Measurements from ENCODE around the gene NRXN3. TPM values are rescaled to one million over a fixed set of nuclear protein-coding genes. Genes with fewer than 3 reads are reported as not detected.
"Not testable (repeated sequence)": the region's sequence is repeated elsewhere in the genome, so short reads cannot be mapped to it uniquely, and the experiment has no call there.

NRXN3 gene
- total and polyA plus RNA-seq, 8 donors, result 0.29 to 41.1 (median 9.1) TPM

GRCh38 chr14:78479127-78479780, 309.1 kb downstream of the NRXN3 start:
- 70 to 74% (median 71%) methylated on average over 5 of the region's 5 CpGs for WGBS, 5 donors
- H3K36me3 ChIP-seq, result no peaks in the 10 kb centered on the region
- H3K4me1 ChIP-seq, result no peaks in the 10 kb centered on the region
- no peak for TF ChIP-seq POLR2AphosphoS5 (IDR thresholded peaks at IDR 0.05)
- TF ChIP-seq, protein P1, sequence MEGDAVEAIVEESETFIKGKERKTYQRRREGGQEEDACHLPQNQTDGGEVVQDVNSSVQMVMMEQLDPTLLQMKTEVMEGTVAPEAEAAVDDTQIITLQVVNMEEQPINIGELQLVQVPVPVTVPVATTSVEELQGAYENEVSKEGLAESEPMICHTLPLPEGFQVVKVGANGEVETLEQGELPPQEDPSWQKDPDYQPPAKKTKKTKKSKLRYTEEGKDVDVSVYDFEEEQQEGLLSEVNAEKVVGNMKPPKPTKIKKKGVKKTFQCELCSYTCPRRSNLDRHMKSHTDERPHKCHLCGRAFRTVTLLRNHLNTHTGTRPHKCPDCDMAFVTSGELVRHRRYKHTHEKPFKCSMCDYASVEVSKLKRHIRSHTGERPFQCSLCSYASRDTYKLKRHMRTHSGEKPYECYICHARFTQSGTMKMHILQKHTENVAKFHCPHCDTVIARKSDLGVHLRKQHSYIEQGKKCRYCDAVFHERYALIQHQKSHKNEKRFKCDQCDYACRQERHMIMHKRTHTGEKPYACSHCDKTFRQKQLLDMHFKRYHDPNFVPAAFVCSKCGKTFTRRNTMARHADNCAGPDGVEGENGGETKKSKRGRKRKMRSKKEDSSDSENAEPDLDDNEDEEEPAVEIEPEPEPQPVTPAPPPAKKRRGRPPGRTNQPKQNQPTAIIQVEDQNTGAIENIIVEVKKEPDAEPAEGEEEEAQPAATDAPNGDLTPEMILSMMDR (IDR thresholded peaks at IDR 0.05), result no peak
- intact Hi-C loops (cut with DNase I; ENCODE audit: low total_unique reads), result no loop called here
- H3K27me3 ChIP-seq, result peaks cover 0 to 5% (median 0%) of the 10 kb centered on the region in 3 donors
- no peaks in the 10 kb centered on the region for H3K9me3 ChIP-seq
- no peak for DNase-seq
- no peak overlapping the region for H3K27ac ChIP-seq
- no peak overlapping the region for H3K4me3 ChIP-seq

GRCh38 chr14:78484028-78484427, 313.9 kb downstream of the NRXN3 start:
- intact Hi-C loops (cut with DNase I; ENCODE audit: low total_unique reads), result no loop called here
- TF ChIP-seq, protein P1 (IDR thresholded peaks at IDR 0.05), result no peak
- TF ChIP-seq POLR2AphosphoS5 (IDR thresholded peaks at IDR 0.05), result no peak
- Histone ChIP-seq H3K4me3 (no peak overlapping the region), H3K27ac (no peak overlapping the region), H3K36me3 (no peaks in the 10 kb centered on the region), H3K27me3 (peaks cover 0 to 5% (median 0%) of the 10 kb centered on the region in 3 donors), H3K9me3 (no peaks in the 10 kb centered on the region), H3K4me1 (no peaks in the 10 kb centered on the region)
- WGBS, 5 donors, result 48 to 78% (median 75%) methylated on average over 2 of the region's 2 CpGs
- DNase-seq, result no peak

GRCh38 chr14:78486081-78486480, 315.9 kb downstream of the NRXN3 start:
- DNase-seq, result no peak
- Histone ChIP-seq H3K27me3 (peaks cover 0 to 5% (median 0%) of the 10 kb centered on the region in 3 donors), H3K27ac (no peak overlapping the region), H3K36me3 (no peaks in the 10 kb centered on the region), H3K4me1 (no peaks in the 10 kb centered on the region), H3K4me3 (no peak overlapping the region), H3K9me3 (no peaks in the 10 kb centered on the region)
- TF ChIP-seq POLR2AphosphoS5 (IDR thresholded peaks at IDR 0.05) (no peak), POLR2A (IDR thresholded peaks at IDR 0.05) (no peak), EP300 (IDR thresholded peaks at IDR 0.05) (no peak)
- TF ChIP-seq, protein P1 (IDR thresholded peaks at IDR 0.05), result no peak
- intact Hi-C loops (cut with DNase I; ENCODE audit: low total_unique reads), result no loop called here

DNA sequence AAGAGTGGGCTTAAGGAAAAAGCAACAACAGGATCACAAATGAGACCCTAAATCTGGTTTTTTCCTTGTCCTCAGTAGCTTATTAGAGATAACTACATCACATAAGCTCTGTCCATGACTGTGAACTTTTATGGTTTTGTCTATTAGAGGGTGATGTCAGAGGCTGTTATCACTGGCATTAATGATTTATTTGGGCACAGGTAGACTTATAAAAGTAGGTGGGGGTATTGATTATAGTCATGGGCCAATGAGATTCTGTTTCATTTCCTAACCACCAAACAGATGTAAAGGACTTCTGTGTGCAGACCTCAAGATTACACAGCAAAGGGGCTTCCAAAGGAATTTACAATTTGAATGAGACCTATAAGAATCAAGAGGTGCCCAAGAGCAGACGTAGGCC, 316.4 kb downstream of the NRXN3 start:
- no peaks in the 10 kb centered on the region for H3K36me3 ChIP-seq
- H3K27me3 ChIP-seq, result peaks cover 0 to 4% (median 0%) of the 10 kb centered on the region in 3 donors
- no peak for TF ChIP-seq EP300 (IDR thresholded peaks at IDR 0.05)
- TF ChIP-seq POLR2AphosphoS5 (IDR thresholded peaks at IDR 0.05), result no peak
- no peak for TF ChIP-seq POLR2A (IDR thresholded peaks at IDR 0.05)
- TF ChIP-seq, protein P1 (IDR thresholded peaks at IDR 0.05), result no peak
- WGBS, 5 donors, result 78 to 86% (median 80%) methylated on average over 1 of the region's 1 CpG
- no peak for DNase-seq
- no peaks in the 10 kb centered on the region for H3K4me1 ChIP-seq
- H3K9me3 ChIP-seq, result no peaks in the 10 kb centered on the region
- intact Hi-C loops (cut with DNase I; ENCODE audit: low total_unique reads), result no loop called here
- no peak overlapping the region for H3K27ac ChIP-seq
- H3K4me3 ChIP-seq, result no peak overlapping the region

- H3K4me1 ChIP-seq; H3K27ac ChIP-seq; H3K9me3 ChIP-seq; H3K36me3 ChIP-seq; intact Hi-C loops (cut with DNase I; ENCODE audit: low total_unique reads); H3K27me3 ChIP-seq; H3K4me3 ChIP-seq; DNase-seq: not testable (repeated sequence)
- 46 to 93% (median 48%) methylated on average over 2 of the region's 2 CpGs for WGBS, 5 donors
Observed at GRCh38 chr14:78487573-78487972, 317.4 kb downstream of the NRXN3 start.

Data from stomach (tissue), 9 donors.